CD4-positive, CD25-positive, alpha-beta regulatory T cell (primary cell): Measurements from ENCODE around the gene TCEA2. TPM values are rescaled to one million over a fixed set of nuclear protein-coding genes. Genes with fewer than 3 reads are reported as not detected.

Source experiments
- ATAC-seq, 2 donors: fragments of 150-1000 bp; cut with Tn5 transposase; one replicate each; pipeline ENCODE4 v1.10.0; 2021; ENCODE audit warnings: low read depth in 2 of 2, moderate number of reproducible peaks in 2 of 2, moderate library complexity in 1 of 2
- DNase-seq, 3 donors: peaks; one replicate each; pipeline versions ENCODE4 v3.0.0 to v3.0.0-alpha.2; 2012 to 2022; ENCODE audit warnings: mixed read lengths in 1 of 3
- H3K27ac ChIP-seq: one replicate; pipeline ENCODE4 v1.7.0; 2013; ENCODE audit warnings: mild to moderate bottlenecking, low read length; ENCODE audit not compliant: insufficient read depth, poor library complexity, severe bottlenecking
- H3K27me3 ChIP-seq: one replicate; pipeline ENCODE4 v1.7.0; 2013; ENCODE audit warnings: low read length; ENCODE audit not compliant: control insufficient read depth, insufficient read depth
- H3K36me3 ChIP-seq: one replicate; pipeline ENCODE4 v1.7.0; 2013; ENCODE audit warnings: mild to moderate bottlenecking, low read length, moderate library complexity; ENCODE audit not compliant: control insufficient read depth, insufficient read depth
- H3K4me1 ChIP-seq: 2 replicates; pipeline ENCODE4 v1.7.0; 2013; ENCODE audit warnings: mild to moderate bottlenecking, low read length; ENCODE audit not compliant: insufficient read depth, control insufficient read depth, poor library complexity, severe bottlenecking
- H3K4me3 ChIP-seq: one replicate; pipeline ENCODE4 v1.7.0; 2013; ENCODE audit warnings: low read depth, mild to moderate bottlenecking, low read length, moderate library complexity
- H3K9me3 ChIP-seq, 2 experiments: 1 replicate in 1 of 2; 2 replicates in 1 of 2; pipeline ENCODE4 v1.7.0; 2013; ENCODE audit warnings: low read length in 2 of 2, mild to moderate bottlenecking in 1 of 2, moderate library complexity in 1 of 2; ENCODE audit not compliant: control insufficient read depth in 2 of 2
- H3K27ac Mint-ChIP-seq, 3 donors: one replicate each; pipeline ENCODE4 v1.8.0; 2020 to 2022; ENCODE audit warnings: mild to moderate bottlenecking in 3 of 3, mixed read lengths in 3 of 3, moderate library complexity in 2 of 3
- H3K27me3 Mint-ChIP-seq: one replicate; pipeline ENCODE4 v1.8.0; 2022; ENCODE audit warnings: mild to moderate bottlenecking, mixed read lengths
- H3K36me3 Mint-ChIP-seq: one replicate; pipeline ENCODE4 v1.8.0; 2020; ENCODE audit warnings: mixed read lengths
- H3K4me1 Mint-ChIP-seq, 4 donors: one replicate each; pipeline ENCODE4 v1.8.0; 2020 to 2022; ENCODE audit warnings: mixed read lengths in 4 of 4, mild to moderate bottlenecking in 1 of 4
- H3K4me3 Mint-ChIP-seq, 4 donors: one replicate each; pipeline ENCODE4 v1.8.0; 2020 to 2022; ENCODE audit warnings: mild to moderate bottlenecking in 4 of 4, mixed read lengths in 4 of 4, moderate library complexity in 3 of 4
- H3K9me3 Mint-ChIP-seq, 7 donors: one replicate each; pipeline ENCODE4 v1.8.0; 2020 to 2022; ENCODE audit warnings: mixed read lengths in 7 of 7, mild to moderate bottlenecking in 3 of 7, moderate library complexity in 2 of 7
- polyA plus RNA-seq, 4 donors: library from polyadenylated mRNA; unstranded; fragments of 300-500 nt; fragmentation: Illumina TruSeq; gene quantifications; one replicate each; pipeline ENCODE4 v1.2.3, GENCODE V29; 2021
- total RNA-seq: library from RNA; stranded (reverse); gene quantifications from one replicate; pipeline ENCODE4 v1.2.3, GENCODE V29; 2022

TCEA2 gene
- total and polyA plus RNA-seq, 5 donors from 2014 or later: 17.7 to 27.1 (median 23.2) TPM

DNA sequence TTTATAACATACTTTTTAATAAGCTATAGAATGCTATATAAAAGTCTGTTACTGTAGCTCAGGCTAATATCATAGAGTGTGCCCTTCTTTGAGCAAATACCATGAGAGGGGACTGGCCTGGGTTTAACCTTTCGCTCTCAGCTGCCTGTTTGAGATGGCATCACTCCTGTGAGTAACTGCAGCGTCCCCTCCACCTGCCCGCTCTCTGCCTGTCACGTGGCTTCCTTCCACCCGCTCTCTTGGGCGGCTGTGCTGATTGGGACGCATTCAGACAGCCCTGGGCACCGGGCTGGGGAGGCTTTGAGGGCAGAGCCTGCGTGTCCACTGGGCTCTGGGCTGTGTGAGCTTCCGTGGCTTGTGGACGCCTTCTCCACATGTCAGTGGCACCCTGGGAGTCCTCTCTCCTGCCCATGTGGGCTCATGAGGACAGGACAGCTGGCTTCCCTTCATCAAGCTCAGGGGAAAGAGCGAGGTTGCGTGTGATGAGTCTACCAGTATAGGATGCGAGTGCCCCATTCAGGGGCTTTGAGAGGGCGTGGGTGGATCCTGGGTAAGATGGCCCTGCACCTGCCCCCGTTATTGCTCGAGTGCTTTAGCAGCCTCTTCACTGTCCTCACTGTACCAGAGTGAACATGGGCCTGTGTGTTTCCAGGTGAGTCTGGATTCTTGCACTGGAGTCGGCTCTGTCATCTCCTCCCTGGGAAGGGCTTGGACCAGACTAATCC, 37.7 kb upstream of the TCEA2 start:
- H3K27me3 ChIP-seq: no peaks in the 10 kb centered on the region
- H3K4me1 Mint-ChIP-seq: peaks cover 0 to 3% (median 0%) of the 10 kb centered on the region in 4 donors
- peaks cover 91% of the 10 kb centered on the region for H3K36me3 ChIP-seq
- no peak overlapping the region for H3K27ac Mint-ChIP-seq
- H3K4me3 ChIP-seq: no peak overlapping the region
- H3K27me3 Mint-ChIP-seq: no peaks in the 10 kb centered on the region
- ATAC-seq (no peak), DNase-seq (no peak)
- peaks cover 0 to 2% (median 0%) of the 10 kb centered on the region in 7 donors for H3K9me3 Mint-ChIP-seq
- no peaks in the 10 kb centered on the region for H3K9me3 ChIP-seq
- no peak overlapping the region for H3K4me3 Mint-ChIP-seq
- H3K36me3 Mint-ChIP-seq: peaks cover 16% of the 10 kb centered on the region
- H3K4me1 ChIP-seq: no peaks in the 10 kb centered on the region
- no peak overlapping the region for H3K27ac ChIP-seq

DNA sequence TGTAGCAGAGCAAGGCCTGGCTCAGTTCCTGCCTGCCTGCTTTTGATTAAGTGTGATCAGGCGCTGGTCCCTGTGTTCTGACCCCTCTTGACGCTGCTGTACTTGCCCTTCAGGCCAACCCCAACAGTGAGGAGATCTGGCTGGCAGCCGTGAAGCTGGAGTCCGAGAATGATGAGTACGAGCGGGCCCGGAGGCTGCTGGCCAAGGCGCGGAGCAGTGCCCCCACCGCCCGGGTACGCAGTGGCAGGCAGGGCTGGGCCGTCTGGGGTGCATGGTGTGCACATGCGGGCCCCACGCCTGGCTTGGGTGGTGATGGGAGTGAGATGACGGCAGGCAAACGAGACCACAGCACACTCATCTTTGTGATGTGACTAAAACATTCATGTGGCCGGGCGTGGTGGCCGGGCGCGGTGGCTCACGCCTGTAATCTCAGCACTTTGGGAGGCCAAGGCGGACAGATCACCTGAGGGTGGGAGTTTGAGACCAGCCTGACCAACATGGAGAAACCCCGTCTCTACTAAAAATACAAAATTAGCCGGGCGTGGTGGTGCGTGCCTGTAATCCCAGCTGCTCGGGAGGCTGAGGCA, 37.1 kb upstream of the TCEA2 start:
- Histone ChIP-seq H3K36me3 (peaks cover 93% of the 10 kb centered on the region), H3K9me3 (no peaks in the 10 kb centered on the region), H3K4me1 (no peaks in the 10 kb centered on the region), H3K27ac (no peak overlapping the region), H3K4me3 (no peak overlapping the region), H3K27me3 (no peaks in the 10 kb centered on the region)
- H3K36me3 Mint-ChIP-seq: peaks cover 20% of the 10 kb centered on the region
- no peak for ATAC-seq
- H3K27ac Mint-ChIP-seq: no peak overlapping the region
- no peaks in the 10 kb centered on the region for H3K27me3 Mint-ChIP-seq
- peaks cover 0 to 3% (median 0%) of the 10 kb centered on the region in 4 donors for H3K4me1 Mint-ChIP-seq
- H3K4me3 Mint-ChIP-seq: no peak overlapping the region
- H3K9me3 Mint-ChIP-seq: peaks cover 0 to 2% (median 0%) of the 10 kb centered on the region in 7 donors
- no peak for DNase-seq

DNA sequence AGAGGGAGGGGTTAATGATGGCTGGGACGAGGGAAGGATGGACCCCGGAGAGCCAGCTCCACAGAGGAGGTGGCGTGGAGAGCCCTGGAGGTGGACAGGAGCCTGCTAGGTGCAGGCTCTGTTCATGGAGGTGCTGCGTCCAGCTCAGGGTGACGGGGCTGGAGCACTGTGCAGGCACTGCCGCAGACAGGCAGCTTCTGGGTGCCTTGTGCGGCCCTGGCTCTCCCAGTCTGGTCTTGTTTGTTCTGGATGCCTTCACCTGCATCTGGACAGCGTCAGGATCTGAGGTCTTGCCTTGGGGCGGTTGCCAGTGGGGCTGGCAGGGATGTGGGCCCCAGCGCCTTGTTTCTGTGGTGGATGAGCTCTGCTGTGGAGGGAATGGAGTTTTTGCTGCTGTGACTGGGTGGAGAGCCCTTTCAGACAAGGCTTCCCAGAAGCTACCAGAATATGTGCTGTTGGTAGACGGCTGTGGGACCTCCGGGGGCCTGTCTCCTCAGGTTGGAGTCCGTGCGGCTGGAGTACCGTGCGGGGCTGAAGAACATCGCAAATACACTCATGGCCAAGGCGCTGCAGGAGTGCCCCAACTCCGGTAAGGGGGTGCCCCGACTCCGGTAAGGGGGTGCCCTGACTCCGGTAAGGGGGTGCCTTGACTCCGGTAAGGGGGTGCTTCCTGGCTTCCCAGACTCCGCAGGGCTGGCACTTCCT, 34.9 kb upstream of the TCEA2 start:
- Histone ChIP-seq H3K27ac (no peak overlapping the region), H3K9me3 (no peaks in the 10 kb centered on the region), H3K4me3 (no peak overlapping the region), H3K36me3 (peaks cover 89% of the 10 kb centered on the region), H3K4me1 (no peaks in the 10 kb centered on the region), H3K27me3 (no peaks in the 10 kb centered on the region)
- H3K4me3 Mint-ChIP-seq: peak overlapping the region in 1 of 4 donors; percentile 79
- no peak for DNase-seq
- ATAC-seq: no peak
- peaks cover 19% of the 10 kb centered on the region for H3K36me3 Mint-ChIP-seq
- H3K4me1 Mint-ChIP-seq: peaks cover 0 to 3% (median 0%) of the 10 kb centered on the region in 4 donors
- H3K27ac Mint-ChIP-seq: no peak overlapping the region
- no peaks in the 10 kb centered on the region for H3K27me3 Mint-ChIP-seq
- H3K9me3 Mint-ChIP-seq: peaks cover 0 to 2% (median 0%) of the 10 kb centered on the region in 7 donors

DNA sequence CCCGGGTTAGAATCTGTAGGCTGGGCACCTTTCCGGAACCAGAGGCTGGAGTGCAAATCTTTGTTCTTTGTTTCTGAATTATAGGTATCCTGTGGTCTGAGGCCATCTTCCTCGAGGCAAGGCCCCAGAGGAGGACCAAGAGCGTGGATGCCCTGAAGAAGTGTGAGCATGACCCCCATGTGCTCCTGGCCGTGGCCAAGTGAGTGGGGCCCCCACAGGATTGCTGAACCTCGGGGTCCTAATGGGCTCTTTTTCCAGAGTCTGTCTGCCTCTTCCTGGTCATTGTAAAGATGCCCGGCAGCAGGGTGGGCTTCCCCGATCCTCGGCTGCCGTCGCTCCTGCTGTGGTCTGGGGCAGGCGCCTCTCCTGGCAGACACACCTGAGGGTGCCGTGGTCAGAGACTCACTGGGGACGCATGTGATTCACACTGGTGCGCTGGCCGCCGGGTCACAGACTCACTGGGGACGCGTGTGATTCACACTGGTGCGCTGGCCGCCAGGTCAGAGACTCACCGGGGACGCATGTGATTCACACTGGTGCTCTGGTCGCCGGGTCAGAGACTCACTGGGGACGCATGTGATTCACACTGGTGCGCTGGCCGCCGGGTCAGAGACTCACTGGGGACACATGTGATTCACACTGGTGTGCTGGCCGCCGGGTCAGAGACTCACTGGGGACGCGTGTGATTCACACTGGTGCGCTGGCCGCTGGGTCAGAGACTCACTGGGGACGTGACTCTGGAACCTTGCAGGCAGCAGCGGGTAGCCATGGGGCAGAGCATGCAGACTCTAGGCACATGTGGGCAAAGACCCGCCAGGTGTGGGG, 33.5 kb upstream of the TCEA2 start:
- no peak overlapping the region for H3K4me3 ChIP-seq
- H3K4me1 ChIP-seq: peaks cover 6% of the 10 kb centered on the region
- no peaks in the 10 kb centered on the region for H3K27me3 ChIP-seq
- Mint-ChIP-seq H3K36me3 (peaks cover 19% of the 10 kb centered on the region), H3K4me1 (peaks cover 0 to 10% (median 0%) of the 10 kb centered on the region in 4 donors), H3K27ac (no peak overlapping the region), H3K4me3 (no peak overlapping the region), H3K27me3 (no peaks in the 10 kb centered on the region), H3K9me3 (no peaks in the 10 kb centered on the region)
- DNase-seq: no peak
- H3K9me3 ChIP-seq: no peaks in the 10 kb centered on the region
- no peak overlapping the region for H3K27ac ChIP-seq
- no peak for ATAC-seq
- peaks cover 78% of the 10 kb centered on the region for H3K36me3 ChIP-seq

DNA sequence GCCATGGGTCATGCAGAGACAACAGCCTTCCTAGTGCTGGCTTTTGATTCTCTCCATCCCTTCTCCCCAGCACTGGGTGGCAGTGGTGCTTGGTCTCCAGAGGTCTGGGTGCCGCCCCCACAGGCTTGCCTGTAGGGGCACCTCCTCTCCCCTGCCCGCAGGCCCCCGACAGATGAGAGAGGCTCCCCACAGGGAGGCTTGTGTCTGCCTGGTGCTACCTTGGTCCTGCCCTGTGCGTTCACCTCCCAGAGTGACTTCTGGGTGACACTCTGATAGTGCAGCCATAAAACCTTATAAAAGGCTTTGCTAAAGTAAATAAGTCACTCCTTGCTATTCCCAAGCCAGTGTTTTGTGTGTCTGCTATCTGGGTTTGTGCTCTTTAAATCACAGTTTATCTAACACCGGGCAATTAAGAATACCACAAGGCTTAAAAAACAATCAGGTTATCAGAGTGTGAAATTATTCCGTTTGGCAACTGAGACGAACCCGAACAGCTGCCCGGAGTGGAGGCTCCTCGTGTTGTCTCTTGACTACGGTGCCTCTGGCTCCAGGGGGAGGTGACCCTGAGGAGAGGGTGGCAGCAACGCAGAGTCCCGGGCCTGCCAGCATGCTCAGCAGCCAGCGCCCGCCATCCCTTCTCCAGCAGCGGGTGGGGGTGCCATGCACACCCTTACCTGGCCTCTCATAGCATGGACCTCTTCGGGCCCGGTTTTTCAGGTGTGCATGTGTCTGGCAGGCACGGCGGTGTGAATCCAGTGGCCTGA, 32.4 kb upstream of the TCEA2 start:
- Histone ChIP-seq H3K4me3 (no peak overlapping the region), H3K4me1 (peaks cover 16% of the 10 kb centered on the region), H3K36me3 (peaks cover 68% of the 10 kb centered on the region), H3K27ac (no peak overlapping the region), H3K27me3 (no peaks in the 10 kb centered on the region), H3K9me3 (no peaks in the 10 kb centered on the region)
- DNase-seq: no peak
- Mint-ChIP-seq H3K36me3 (peaks cover 19% of the 10 kb centered on the region), H3K27me3 (no peaks in the 10 kb centered on the region), H3K4me3 (no peak overlapping the region), H3K4me1 (peaks cover 0 to 20% (median 5%) of the 10 kb centered on the region in 4 donors), H3K9me3 (no peaks in the 10 kb centered on the region), H3K27ac (no peak overlapping the region)
- no peak for ATAC-seq

DNA sequence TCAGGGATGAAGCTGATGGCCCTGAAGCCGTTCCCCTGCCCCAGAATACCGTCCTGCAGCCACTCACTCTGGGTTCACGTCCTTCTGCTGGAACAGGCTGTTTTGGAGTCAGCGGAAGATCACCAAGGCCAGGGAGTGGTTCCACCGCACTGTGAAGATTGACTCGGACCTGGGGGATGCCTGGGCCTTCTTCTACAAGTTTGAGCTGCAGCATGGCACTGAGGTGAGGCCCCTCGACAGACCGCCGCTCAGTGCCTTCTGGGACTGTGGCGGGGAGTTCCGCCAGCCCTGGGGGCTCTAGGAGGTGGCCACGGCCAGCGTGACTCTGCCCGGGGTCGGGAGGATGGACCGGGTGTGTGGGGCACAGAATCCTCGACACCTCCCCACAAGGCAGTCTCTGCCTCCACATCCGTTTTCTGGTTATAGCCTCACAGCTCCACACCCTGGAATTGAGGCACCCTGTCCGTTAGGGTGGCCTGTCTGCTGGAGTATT, 31.1 kb upstream of the TCEA2 start:
- DNase-seq (no peak), ATAC-seq (no peak)
- Mint-ChIP-seq H3K27ac (peak overlapping the region in 1 of 3 donors; percentile 52), H3K36me3 (peaks cover 17% of the 10 kb centered on the region), H3K4me3 (no peak overlapping the region), H3K9me3 (no peaks in the 10 kb centered on the region), H3K4me1 (peaks cover 0 to 22% (median 7%) of the 10 kb centered on the region in 4 donors), H3K27me3 (no peaks in the 10 kb centered on the region)
- peaks cover 57% of the 10 kb centered on the region for H3K36me3 ChIP-seq
- no peaks in the 10 kb centered on the region for H3K9me3 ChIP-seq
- H3K27me3 ChIP-seq: no peaks in the 10 kb centered on the region
- peaks cover 29% of the 10 kb centered on the region for H3K4me1 ChIP-seq
- no peak overlapping the region for H3K27ac ChIP-seq
- no peak overlapping the region for H3K4me3 ChIP-seq
